Tibial artery (tissue), 4 donors: ENCODE measurements around the gene NRXN2.

Source experiments
- DNase-seq, 2 donors: peaks; one replicate each; pipeline ENCODE4 v3.0.0-alpha.2; 2019
- H3K27ac ChIP-seq, 2 donors: fragments of 200-600 bp; sonication (generic) in 1 of 2; 1 replicate in 1 of 2; 2 replicates in 1 of 2; pipeline ENCODE4 v1.5.1; 2018 to 2019; ENCODE audit warnings: mild to moderate bottlenecking in 1 of 2
- H3K27me3 ChIP-seq, 2 donors: fragments of 200-600 bp; sonication (generic) in 1 of 2; one replicate each; pipeline versions ENCODE4 v1.5.1 to v1.6.0; 2016 to 2019
- H3K36me3 ChIP-seq, 3 donors: fragments of 200-600 bp; sonication (generic) in 2 of 3; one replicate each; pipeline ENCODE4 v1.5.1; 2016 to 2019; ENCODE audit warnings: mild to moderate bottlenecking in 2 of 3
- H3K4me1 ChIP-seq, 4 donors: fragments of 200-600 bp; sonication (generic) in 2 of 4; 1 replicate in 3 of 4; 2 replicates in 1 of 4; pipeline ENCODE4 v1.5.1; 2016 to 2019
- H3K4me3 ChIP-seq, 2 donors: fragments of 200-600 bp; sonication (generic) in 1 of 2; 1 replicate in 1 of 2; 2 replicates in 1 of 2; pipeline ENCODE4 v1.5.1; 2018 to 2019; ENCODE audit warnings: mild to moderate bottlenecking in 2 of 2
- H3K9me3 ChIP-seq, 3 donors: fragments of 200-600 bp; sonication (generic) in 1 of 3; one replicate each; pipeline ENCODE4 v1.5.1; 2016 to 2019
- CTCF ChIP-seq, 2 experiments: fragments of 200-600 bp in 1 of 2; fragments of 450-650 bp in 1 of 2; IDR thresholded peaks; one replicate each; pipeline ENCODE4 v1.5.1; 2017 to 2019; ENCODE audit warnings: antibody characterized with exemption in 2 of 2, mild to moderate bottlenecking in 1 of 2, moderate library complexity in 1 of 2
- intact Hi-C: fragments of 100-400 bp; cut with DNase I; formaldehyde crosslinking; loops from one replicate; pipeline ENCODE4 v1.15.0; 2023; ENCODE audit warnings: low total_unique reads

The NRXN2 gene

GRCh38 chr11:64696045-64696444 is 27.0 kb downstream of the NRXN2 start:
- Histone ChIP-seq H3K27me3 (peaks cover 0 to 33% of the 10 kb centered on the region in 2 donors), H3K9me3 (no peaks in the 10 kb centered on the region), H3K4me1 (no peaks in the 10 kb centered on the region), H3K27ac (no peak overlapping the region), H3K36me3 (no peaks in the 10 kb centered on the region), H3K4me3 (no peak overlapping the region)
- no peak for DNase-seq
- intact Hi-C loops: no loop called here
- no peak for TF ChIP-seq CTCF (IDR thresholded peaks at IDR 0.05)

GRCh38 chr11:64695548-64695947 is 27.4 kb downstream of the NRXN2 start:
- no peaks in the 10 kb centered on the region for H3K4me1 ChIP-seq
- H3K27me3 ChIP-seq: peaks cover 0 to 29% of the 10 kb centered on the region in 2 donors
- no peak overlapping the region for H3K27ac ChIP-seq
- H3K9me3 ChIP-seq: no peaks in the 10 kb centered on the region
- no peak for TF ChIP-seq CTCF (IDR thresholded peaks at IDR 0.05)
- H3K36me3 ChIP-seq: no peaks in the 10 kb centered on the region
- no peak for DNase-seq
- intact Hi-C loops: no loop called here
- H3K4me3 ChIP-seq: no peak overlapping the region

- TF ChIP-seq CTCF (IDR thresholded peaks at IDR 0.05): no peak
- no peak for DNase-seq
- H3K9me3 ChIP-seq: no peaks in the 10 kb centered on the region
- H3K4me1 ChIP-seq: no peaks in the 10 kb centered on the region
- peaks cover 0 to 27% of the 10 kb centered on the region in 2 donors for H3K27me3 ChIP-seq
- no peak overlapping the region for H3K4me3 ChIP-seq
- intact Hi-C loops: no loop called here
- H3K27ac ChIP-seq: no peak overlapping the region
- no peaks in the 10 kb centered on the region for H3K36me3 ChIP-seq
These were observed 28.1 kb downstream of the NRXN2 start for GRCh38 chr11:64694821-64695365.

GRCh38 chr11:64694026-64694755 is 28.8 kb downstream of the NRXN2 start:
- intact Hi-C loops: no loop called here
- Histone ChIP-seq H3K27me3 (peaks cover 0 to 27% of the 10 kb centered on the region in 2 donors), H3K27ac (no peak overlapping the region)

GRCh38 chr11:64692764-64693331 is 30.1 kb downstream of the NRXN2 start:
- no peak for DNase-seq
- Histone ChIP-seq H3K4me1 (peaks cover 0 to 14% (median 9%) of the 10 kb centered on the region in 4 donors), H3K27me3 (peaks cover 0 to 27% of the 10 kb centered on the region in 2 donors), H3K27ac (no peak overlapping the region), H3K4me3 (no peak overlapping the region), H3K9me3 (no peaks in the 10 kb centered on the region), H3K36me3 (no peaks in the 10 kb centered on the region)
- intact Hi-C loops: no loop called here
- TF ChIP-seq CTCF (IDR thresholded peaks at IDR 0.05): no peak

More at GRCh38 chr11:64694026-64694755, 28.8 kb downstream of the NRXN2 start:
- DNase-seq: no peak
- no peak overlapping the region for H3K4me3 ChIP-seq
- H3K4me1 ChIP-seq: peaks cover 0 to under 1% (median 0%) of the 10 kb centered on the region in 4 donors
- TF ChIP-seq CTCF (IDR thresholded peaks at IDR 0.05): no peak
- no peaks in the 10 kb centered on the region for H3K36me3 ChIP-seq
- no peaks in the 10 kb centered on the region for H3K9me3 ChIP-seq
